ENCODE measurements around the gene RRAD. TPM values are rescaled to one million over a fixed set of nuclear protein-coding genes. Genes with fewer than 3 reads are reported as not detected.

The RRAD gene
- polyA plus RNA-seq, 1 experiment, result 1.9 TPM

DNA sequence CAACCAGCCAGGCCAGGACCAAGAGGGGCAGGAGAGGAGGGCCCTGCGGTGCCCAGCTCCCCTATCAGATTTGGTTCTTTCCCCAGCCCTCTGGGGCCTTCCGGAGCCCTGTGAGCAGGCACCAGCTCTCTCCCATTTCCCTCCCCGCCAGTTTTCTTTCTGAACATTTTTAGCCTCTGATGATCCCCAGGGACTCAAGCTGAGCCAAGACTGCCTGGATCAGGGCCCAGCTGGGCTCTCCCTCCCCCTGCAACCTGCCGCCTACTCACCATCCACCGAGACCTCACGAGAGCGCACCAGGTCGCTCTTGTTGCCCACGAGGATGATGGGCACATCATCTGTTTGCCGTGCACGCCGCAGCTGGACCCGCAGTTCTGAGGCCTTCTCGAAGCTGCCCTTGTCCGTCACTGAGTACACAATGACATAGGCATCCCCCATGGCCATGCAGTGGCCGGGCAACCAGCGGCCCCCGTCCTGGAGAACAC, 2.0 kb downstream of the RRAD start:
- Histone ChIP-seq H3K4me3 (ENCODE audit: low read depth, low read length) (no peak overlapping the region), H3K27me3 (ENCODE audit: control insufficient read depth, insufficient read depth, low read length) (peaks cover 28% of the 10 kb centered on the region), H3K9me3 (ENCODE audit: control insufficient read depth, insufficient read depth, low read length) (peaks cover 2% of the 10 kb centered on the region; the same call in 1 of the 2 replicates), H3K27ac (ENCODE audit: low read depth, low read length) (no peak overlapping the region)
- DNase-seq (ENCODE audit: low read depth, low spot score), result no peak
- ChIA-PET POLR2A (no interaction called here), CTCF (interaction anchor here (1.3 to 3.4 kb wide), 2 partner anchors 14 to 28 kb away, joined by 3 to 11 read pairs; no protein-coding TSS in a partner anchor)
- TF ChIP-seq, protein P1, sequence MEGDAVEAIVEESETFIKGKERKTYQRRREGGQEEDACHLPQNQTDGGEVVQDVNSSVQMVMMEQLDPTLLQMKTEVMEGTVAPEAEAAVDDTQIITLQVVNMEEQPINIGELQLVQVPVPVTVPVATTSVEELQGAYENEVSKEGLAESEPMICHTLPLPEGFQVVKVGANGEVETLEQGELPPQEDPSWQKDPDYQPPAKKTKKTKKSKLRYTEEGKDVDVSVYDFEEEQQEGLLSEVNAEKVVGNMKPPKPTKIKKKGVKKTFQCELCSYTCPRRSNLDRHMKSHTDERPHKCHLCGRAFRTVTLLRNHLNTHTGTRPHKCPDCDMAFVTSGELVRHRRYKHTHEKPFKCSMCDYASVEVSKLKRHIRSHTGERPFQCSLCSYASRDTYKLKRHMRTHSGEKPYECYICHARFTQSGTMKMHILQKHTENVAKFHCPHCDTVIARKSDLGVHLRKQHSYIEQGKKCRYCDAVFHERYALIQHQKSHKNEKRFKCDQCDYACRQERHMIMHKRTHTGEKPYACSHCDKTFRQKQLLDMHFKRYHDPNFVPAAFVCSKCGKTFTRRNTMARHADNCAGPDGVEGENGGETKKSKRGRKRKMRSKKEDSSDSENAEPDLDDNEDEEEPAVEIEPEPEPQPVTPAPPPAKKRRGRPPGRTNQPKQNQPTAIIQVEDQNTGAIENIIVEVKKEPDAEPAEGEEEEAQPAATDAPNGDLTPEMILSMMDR (IDR thresholded peaks at IDR 0.05; ENCODE audit: low read depth, low read length), result no peak

DNA sequence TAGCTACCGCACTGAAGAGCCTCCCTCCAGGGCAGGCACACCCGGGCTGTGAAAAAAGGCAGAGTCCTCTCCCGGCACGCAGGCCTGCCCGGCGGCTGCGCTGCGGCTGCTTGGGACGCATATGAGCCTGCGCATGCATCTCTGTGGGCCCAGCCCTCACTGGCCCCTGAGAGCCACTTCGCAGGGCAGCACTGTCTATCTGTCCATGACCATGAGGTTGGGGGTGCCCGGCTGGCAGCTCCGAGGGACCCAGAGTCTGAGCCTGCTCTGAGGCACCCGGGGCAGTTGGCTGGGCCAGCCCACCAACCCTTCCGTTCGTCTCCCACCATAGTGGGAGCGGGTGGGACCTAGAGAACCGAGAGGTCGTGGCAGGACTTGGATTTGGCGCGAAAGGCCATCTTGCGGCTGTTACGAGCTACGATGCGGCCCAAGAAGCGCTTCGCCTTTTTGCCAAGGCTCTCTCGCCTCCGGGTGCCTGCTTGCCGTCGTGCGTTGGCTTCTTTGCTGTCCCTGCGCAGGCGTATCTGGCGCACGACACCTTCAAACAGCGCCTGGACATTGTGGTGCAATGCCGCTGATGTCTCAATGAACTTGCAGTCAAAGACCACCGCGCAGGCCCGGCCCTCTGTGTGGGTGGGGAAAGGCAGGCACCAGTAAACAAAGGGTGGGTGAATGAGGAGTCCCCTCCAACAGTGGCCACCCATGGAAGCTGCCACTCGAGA, 3.4 kb downstream of the RRAD start:
- DNase-seq (ENCODE audit: low read depth, low spot score), result no peak

DNA sequence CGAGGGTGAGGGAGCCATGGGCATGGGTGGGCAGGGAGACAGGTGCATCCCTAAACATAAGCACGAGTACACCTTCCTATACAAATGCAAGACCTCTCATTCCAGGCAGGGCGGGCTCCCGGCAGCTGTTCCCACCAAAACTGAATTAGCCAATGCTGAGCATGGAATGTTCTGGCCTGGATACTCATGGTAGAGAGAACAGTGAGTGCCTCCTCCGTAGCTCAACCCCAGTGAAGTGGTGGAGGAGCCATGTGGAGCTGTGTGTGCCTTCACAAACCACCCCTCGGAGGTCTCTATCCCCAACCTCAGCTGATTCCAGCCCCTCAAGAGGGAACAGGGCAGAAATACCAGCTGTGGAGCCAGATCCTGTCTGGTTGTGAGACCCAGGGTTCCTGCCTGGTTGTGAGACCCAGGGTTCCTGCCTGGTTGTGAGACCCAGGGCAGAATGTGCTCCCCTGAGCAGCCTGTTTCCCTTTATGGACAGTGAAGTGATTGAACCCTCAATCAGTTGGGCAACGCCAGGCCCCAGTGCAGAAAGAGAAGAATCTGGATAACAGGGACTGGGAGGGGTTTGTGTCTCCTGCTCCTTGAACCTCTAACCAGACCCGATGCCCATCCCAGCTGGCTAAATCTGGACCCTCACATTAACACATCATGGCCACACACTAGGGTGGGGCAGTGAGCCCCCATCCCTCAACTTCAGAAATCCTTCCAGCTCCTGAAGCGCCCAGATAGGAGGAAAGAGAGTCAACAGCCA, 4.2 kb downstream of the RRAD start:
- ChIA-PET CTCF (interaction anchor here (0.5 to 3.4 kb wide), 4 partner anchors 12 to 482 kb away, joined by 3 to 11 read pairs (median 5); no protein-coding TSS in a partner anchor), POLR2A (no interaction called here)
- no peak for DNase-seq (ENCODE audit: low read depth, low spot score)

More for the DNA sequence above, 3.4 kb downstream of the RRAD start:
- TF ChIP-seq, protein P1 (IDR thresholded peaks at IDR 0.05; ENCODE audit: low read depth, low read length), result no peak
- ChIA-PET POLR2A (no interaction called here), CTCF (interaction anchor here (1.0 to 3.4 kb wide), 2 partner anchors 12 to 53 kb away, joined by 3 to 11 read pairs; no protein-coding TSS in a partner anchor)
- Histone ChIP-seq H3K4me3 (ENCODE audit: low read depth, low read length) (no peak overlapping the region), H3K27me3 (ENCODE audit: control insufficient read depth, insufficient read depth, low read length) (peaks cover 33% of the 10 kb centered on the region), H3K27ac (ENCODE audit: low read depth, low read length) (no peak overlapping the region), H3K9me3 (ENCODE audit: control insufficient read depth, insufficient read depth, low read length) (peaks cover 2% of the 10 kb centered on the region; the same call in 1 of the 2 replicates)

DNA sequence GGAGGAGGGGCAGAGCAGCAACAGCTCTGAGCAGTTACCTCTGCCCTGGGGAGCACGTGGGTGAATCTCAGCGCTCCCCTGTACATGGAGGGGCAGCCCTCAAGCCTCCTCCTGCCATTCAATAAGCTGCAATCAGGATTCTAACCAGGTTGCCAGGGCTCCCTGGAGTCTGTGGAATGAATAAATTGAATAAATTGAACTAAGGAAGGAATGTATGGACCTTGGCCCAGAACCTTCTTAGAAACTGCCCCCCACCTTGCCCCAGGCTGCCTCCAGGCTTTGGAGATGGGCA, 5.1 kb downstream of the RRAD start:
- Histone ChIP-seq H3K27me3 (ENCODE audit: control insufficient read depth, insufficient read depth, low read length) (peaks cover 42% of the 10 kb centered on the region), H3K4me3 (ENCODE audit: low read depth, low read length) (no peak overlapping the region), H3K27ac (ENCODE audit: low read depth, low read length) (no peak overlapping the region), H3K9me3 (ENCODE audit: control insufficient read depth, insufficient read depth, low read length) (peaks cover 2% of the 10 kb centered on the region; the same call in 1 of the 2 replicates)
- CTCF ChIA-PET, result interaction anchor here (0.5 to 3.4 kb wide), 4 partner anchors 10 to 482 kb away, joined by 4 to 11 read pairs (median 8); no protein-coding TSS in a partner anchor
- DNase-seq (ENCODE audit: low read depth, low spot score), result no peak
- TF ChIP-seq, protein P1 (IDR thresholded peaks at IDR 0.05; ENCODE audit: low read depth, low read length), result no peak
- POLR2A ChIA-PET, result interaction anchor here (1.1 kb wide), 1 partner anchor 13 kb away, joined by 3 read pairs; no protein-coding TSS in a partner anchor

More for the DNA sequence above, 4.2 kb downstream of the RRAD start:
- Histone ChIP-seq H3K27me3 (ENCODE audit: control insufficient read depth, insufficient read depth, low read length) (peaks cover 39% of the 10 kb centered on the region), H3K4me3 (ENCODE audit: low read depth, low read length) (no peak overlapping the region), H3K27ac (ENCODE audit: low read depth, low read length) (no peak overlapping the region), H3K9me3 (ENCODE audit: control insufficient read depth, insufficient read depth, low read length) (peaks cover 2% of the 10 kb centered on the region; the same call in 1 of the 2 replicates)
- TF ChIP-seq, protein P1 (IDR thresholded peaks at IDR 0.05; ENCODE audit: low read depth, low read length), result no peak

Measured in AG04450 (cell line).